K562 (cell line): ENCODE data around the gene ANKS1A. TPM values are rescaled to one million over a fixed set of nuclear protein-coding genes. Genes with fewer than 3 reads are reported as not detected.

Source experiments
- ATAC-seq: fragments of 200-7000 bp; cut with Tn5 transposase; 3 replicates; pipeline ENCODE4 v1.9.1; 2020; ENCODE audit warnings: moderate library complexity
- BruUV-seq: library from RNA; stranded (reverse); fragments of 400-500 nt; replicated peaks from 2 replicates; lab custom pipeline; 2021; lab: Mats Ljungman, UMichigan
- CTCF ChIA-PET: fragments of 300-600 bp; formaldehyde crosslinking; extraction: SDS; loops from one replicate; lab custom pipeline; 2021; ENCODE audit warnings: low intra/inter-chr PET ratio; lab: Yijun Ruan, JAX
- POLR2A ChIA-PET: fragments of 300-600, 350-650 bp; sonication (Branson Sonifier 250); formaldehyde crosslinking; extraction: SDS; loops from one replicate; lab custom pipeline; 2021; ENCODE audit warnings: antibody characterized with exemption, inconsistent platforms; lab: Yijun Ruan, JAX
- DNase-seq, 4 experiments: peaks; one replicate each; pipeline versions ENCODE4 v3.0.0 to v3.0.0-alpha.2; 2011 to 2018; ENCODE audit warnings: low spot score in 3 of 4, mixed read lengths in 3 of 4; ENCODE audit errors: extremely low read depth in 1 of 4
- FAIRE-seq: peaks from 2 replicates; lab custom pipeline; 2011; peaks lifted over from hg19 to GRCh38; lab: Jason Lieb, UNC
- H2AFZ ChIP-seq: 2 replicates; pipeline ENCODE4 v1.6.0; 2011; ENCODE audit warnings: low read depth, low read length, control low read depth, inconsistent platforms
- H3K27ac ChIP-seq: fragments of 200-600 bp; 3 replicates; pipeline ENCODE4 v1.8.0; 2011; ENCODE audit warnings: low read depth, mild to moderate bottlenecking, control low read depth, inconsistent platforms, low read length, moderate library complexity, mixed read lengths; ENCODE audit errors: extremely low read depth
- H3K27me3 ChIP-seq, 2 experiments: fragments of 300-600 bp in 1 of 2; 2 replicates in 1 of 2; 3 replicates in 1 of 2; pipeline versions ENCODE4 v1.6.0 to v1.8.0; 2011; ENCODE audit warnings: inconsistent platforms in 2 of 2, low read length in 2 of 2, mild to moderate bottlenecking in 1 of 2, mixed read lengths in 1 of 2, moderate library complexity in 1 of 2; ENCODE audit not compliant: control insufficient read depth in 2 of 2, insufficient read depth in 2 of 2
- H3K36me3 ChIP-seq: fragments of 300-600 bp; 3 replicates; pipeline ENCODE4 v1.8.0; 2011; ENCODE audit warnings: mild to moderate bottlenecking, low read length, inconsistent platforms; ENCODE audit not compliant: control insufficient read depth, insufficient read depth
- H3K4me1 ChIP-seq, 2 experiments: fragments of 200-600 bp in 1 of 2; replicated peaks in 1 of 2; 2 replicates in 1 of 2; 3 replicates in 1 of 2; pipeline versions ENCODE4 v1.5.1 to v1.8.0; 2011; ENCODE audit warnings: inconsistent platforms in 2 of 2, low read length in 2 of 2, mild to moderate bottlenecking in 1 of 2, mixed read lengths in 1 of 2, moderate library complexity in 1 of 2; ENCODE audit not compliant: control insufficient read depth in 2 of 2, insufficient read depth in 2 of 2
- H3K4me2 ChIP-seq: 2 replicates; pipeline ENCODE4 v1.6.1; 2011; ENCODE audit warnings: low read length, control low read depth, inconsistent platforms, mixed read lengths; ENCODE audit not compliant: insufficient read depth
- H3K4me3 ChIP-seq: fragments of 200-600 bp; sonication (generic), shearing (Covaris generic); 2 replicates; pipeline ENCODE4 v1.5.1; 2016; ENCODE audit warnings: control low read depth, inconsistent platforms
- H3K79me2 ChIP-seq: fragments of 200-600 bp; 3 replicates; pipeline ENCODE4 v1.8.0; 2011; ENCODE audit warnings: low read length, inconsistent platforms; ENCODE audit not compliant: control insufficient read depth, insufficient read depth
- H3K9ac ChIP-seq, 2 experiments: 2 replicates each; pipeline versions ENCODE4 v1.6.0 to v1.6.1; 2011; ENCODE audit warnings: low read depth in 2 of 2, low read length in 2 of 2, control low read depth in 1 of 2, inconsistent platforms in 1 of 2, mild to moderate bottlenecking in 1 of 2, mixed read lengths in 1 of 2; ENCODE audit not compliant: insufficient read depth in 1 of 2
- H3K9me1 ChIP-seq: one replicate; pipeline ENCODE4 v1.6.0; 2011; ENCODE audit warnings: inconsistent platforms, mild to moderate bottlenecking, low read length, moderate library complexity; ENCODE audit not compliant: control insufficient read depth, insufficient read depth
- H3K9me3 ChIP-seq: replicated peaks from 2 replicates; pipeline ENCODE4 v1.5.1; 2011; ENCODE audit warnings: low read depth, low read length, inconsistent platforms; ENCODE audit not compliant: control insufficient read depth, insufficient read depth
- H4K20me1 ChIP-seq: replicated peaks from 2 replicates; pipeline ENCODE4 v1.6.1; 2011; ENCODE audit warnings: low read length, inconsistent platforms, mixed read lengths; ENCODE audit not compliant: control insufficient read depth, insufficient read depth
- FOXJ2 ChIP-seq: fragments of 200-800 bp; sonication (Bioruptor generic); IDR thresholded peaks from 2 replicates; pipeline ENCODE4 v1.6.1; 2016; ENCODE audit warnings: missing genetic modification characterization, missing compliant biosample characterization
- KHSRP ChIP-seq: fragments of 450-650 bp; IDR thresholded peaks from 2 replicates; pipeline ENCODE4 v1.6.1; 2017
- KLF16 ChIP-seq: IDR thresholded peaks from 2 replicates; pipeline ENCODE4 v1.6.1; 2016; ENCODE audit warnings: antibody characterized with exemption
- NFRKB ChIP-seq: fragments of 450-650 bp; IDR thresholded peaks from 2 replicates; pipeline ENCODE4 v1.6.1; 2016; ENCODE audit warnings: low read depth
- NFYB ChIP-seq: IDR thresholded peaks from 2 replicates; pipeline ENCODE4 v1.6.1; 2011; ENCODE audit warnings: mild to moderate bottlenecking, moderate library complexity; ENCODE audit not compliant: insufficient read length; ENCODE audit errors: extremely low read depth
- PHB2 ChIP-seq: fragments of 450-650 bp; IDR thresholded peaks from 2 replicates; pipeline ENCODE4 v1.6.1; 2017; ENCODE audit warnings: low read depth
- RBM25 ChIP-seq: fragments of 200-400 bp; formaldehyde crosslinking; IDR thresholded peaks from 2 replicates; pipeline ENCODE4 v1.6.1; 2018; ENCODE audit warnings: low read length, low read depth, moderate library complexity; ENCODE audit not compliant: severe bottlenecking
- SMARCA4 ChIP-seq: fragments of 450-650 bp; IDR thresholded peaks from 2 replicates; pipeline ENCODE4 v1.6.1; 2016
- SP2 ChIP-seq: IDR thresholded peaks from 2 replicates; pipeline ENCODE4 v1.6.1; 2011; ENCODE audit warnings: mild to moderate bottlenecking, low read depth, low read length, moderate library complexity; ENCODE audit not compliant: poor library complexity, severe bottlenecking; ENCODE audit errors: extremely low read depth
- TSC22D4 ChIP-seq: fragments of 450-650 bp; IDR thresholded peaks from 2 replicates; pipeline ENCODE4 v1.6.1; 2016; ENCODE audit warnings: missing genetic modification characterization, missing biosample characterization, control low read depth
- YBX1 ChIP-seq: fragments of 450-650 bp; IDR thresholded peaks from 2 replicates; pipeline ENCODE4 v1.7.1; 2016; ENCODE audit warnings: mild to moderate bottlenecking
- ZNF134 ChIP-seq: fragments of 250-450 bp; sonication (Bioruptor Pico); conservative IDR thresholded peaks from 2 replicates; pipeline ENCODE4 v1.4.0; 2020
- ZNF347 ChIP-seq: fragments of 450-650 bp; formaldehyde crosslinking; IDR thresholded peaks from 2 replicates; pipeline ENCODE4 v1.4.0; 2020; ENCODE audit warnings: low read depth, mild to moderate bottlenecking, moderate library complexity
- ZNF695 ChIP-seq: fragments of 450-650 bp; formaldehyde crosslinking; IDR thresholded peaks from 2 replicates; pipeline ENCODE4 v1.4.0; 2020; ENCODE audit warnings: mild to moderate bottlenecking, moderate library complexity
- ZNF778 ChIP-seq: fragments of 450-650 bp; formaldehyde crosslinking; IDR thresholded peaks from 2 replicates; pipeline ENCODE4 v1.4.0; 2020; ENCODE audit warnings: mild to moderate bottlenecking, moderate library complexity
- ZNF830 ChIP-seq: fragments of 250-450 bp; sonication (Bioruptor Pico); IDR thresholded peaks from 2 replicates; pipeline ENCODE4 v1.5.0; 2021; ENCODE audit warnings: mild to moderate bottlenecking
- WGBS: fragments of 100-300 bp; shearing (Covaris generic); methylation state at CpG from one replicate; pipeline ENCODE4 v1.1.6; 2016; ENCODE audit warnings: low coverage, mixed read lengths; ENCODE audit not compliant: insufficient coverage; ENCODE audit errors: missing lambda C conversion rate; 5-methylcytosine and 5-hydroxymethylcytosine counted together
- in situ Hi-C: fragments of 300-500 bp; cut with MboI; formaldehyde crosslinking; loops from 4 replicates; pipeline ENCODE4 v1.15.0; 2018; ENCODE audit warnings: inconsistent platforms, mixed read lengths
- intact Hi-C: fragments of 100-400 bp; cut with micrococcal nuclease; formaldehyde crosslinking; loops from 2 replicates; pipeline ENCODE4 v1.14.2; 2022
- polyA plus RNA-seq, 8 experiments: library from polyadenylated mRNA; depleted of rRNA in 4 of 8; stranded (reverse) in 5 of 8; unstranded in 3 of 8; fragments of >200 nt; fragmentation: Nextera tagmentation in 2 of 8; fragmentation: Illumina TruSeq in 1 of 8; extraction: Ambion mirVana in 2 of 8; extraction: Trizol in 1 of 8; gene quantifications; 2 replicates each; pipeline versions ENCODE4 v1.2.1 to v1.2.3, GENCODE V29; 2011 to 2014; ENCODE audit warnings: inconsistent platforms in 1 of 8, missing spikeins in 1 of 8
- total RNA-seq, 7 experiments: library from RNA; depleted of rRNA in 6 of 7; stranded (reverse); fragments of >200 nt in 6 of 7; fragmentation: Illumina TruSeq in 2 of 7; extraction: Trizol in 2 of 7; gene quantifications; 2 replicates each; pipeline versions ENCODE4 v1.2.1 to v1.2.3, GENCODE V29; 2011 to 2021; ENCODE audit warnings: low replicate concordance in 1 of 7
- TF ChIP-seq, protein P1 (sequence below): fragments of 250-450 bp; sonication (Bioruptor Pico); IDR thresholded peaks from 2 replicates; pipeline ENCODE4 v1.8.0; 2021; ENCODE audit warnings: borderline replicate concordance, mild to moderate bottlenecking, moderate library complexity; ENCODE audit not compliant: poor library complexity, severe bottlenecking
- TF ChIP-seq, protein P2 (sequence below): fragments of 450-650 bp; IDR thresholded peaks from 2 replicates; pipeline ENCODE4 v1.6.1; 2018; ENCODE audit warnings: mild to moderate bottlenecking, low read depth; ENCODE audit not compliant: partially characterized antibody

Gene ANKS1A
- total and polyA plus RNA-seq, 9 of the 15 experiments (the other 6 are each of a cell fraction or from before 2014, with no cell fraction given): 1.1 to 13.8 (median 5.3) TPM

- POLR2A ChIA-PET: interaction anchor here (0.7 to 1.1 kb wide), 2 partner anchors 10 to 11 kb away, joined by 3 read pairs; no protein-coding TSS in a partner anchor
- intact Hi-C loops (no loop called here), in situ Hi-C loops (no loop called here)
- no peak overlapping the region for H2AFZ ChIP-seq
- no peaks in the 10 kb centered on the region for H3K27me3 ChIP-seq
- H4K20me1 ChIP-seq: peaks cover 3% of the 10 kb centered on the region; the same call in 1 of the 2 replicates
- CTCF ChIA-PET: no interaction called here
- H3K79me2 ChIP-seq: no peaks in the 10 kb centered on the region
- ATAC-seq (no peak), DNase-seq (no peak), FAIRE-seq (no peak)
- H3K4me1 ChIP-seq: peaks cover 0 to 3% of the 10 kb centered on the region in 2 experiments; a peak in 1 of 5 replicates
- H3K27ac ChIP-seq: no peak overlapping the region
- no peaks in the 10 kb centered on the region for H3K9me3 ChIP-seq
- no peak overlapping the region; a peak in 1 of 4 replicates for H3K9ac ChIP-seq
- peaks cover 2% of the 10 kb centered on the region for H3K9me1 ChIP-seq
- H3K36me3 ChIP-seq: peaks cover 9% of the 10 kb centered on the region; the same call in 1 of the 3 replicates
- H3K4me2 ChIP-seq: no peak overlapping the region
- WGBS: 62% methylated on average over 9 of the region's 9 CpGs
- TF ChIP-seq ZNF830 (CRISPR knock-in tag): no peak
- no peak for TF ChIP-seq TSC22D4 (tag)
- no peak for TF ChIP-seq ZNF695 (CRISPR knock-in tag)
- TF ChIP-seq, protein P1, sequence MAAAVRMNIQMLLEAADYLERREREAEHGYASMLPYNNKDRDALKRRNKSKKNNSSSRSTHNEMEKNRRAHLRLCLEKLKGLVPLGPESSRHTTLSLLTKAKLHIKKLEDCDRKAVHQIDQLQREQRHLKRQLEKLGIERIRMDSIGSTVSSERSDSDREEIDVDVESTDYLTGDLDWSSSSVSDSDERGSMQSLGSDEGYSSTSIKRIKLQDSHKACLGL: no peak
- no peak for TF ChIP-seq SP2
- TF ChIP-seq ZNF778 (CRISPR knock-in tag): no peak
- no peak for TF ChIP-seq ZNF134 (CRISPR knock-in tag)
- no peak for TF ChIP-seq SMARCA4
- TF ChIP-seq, protein P2, sequence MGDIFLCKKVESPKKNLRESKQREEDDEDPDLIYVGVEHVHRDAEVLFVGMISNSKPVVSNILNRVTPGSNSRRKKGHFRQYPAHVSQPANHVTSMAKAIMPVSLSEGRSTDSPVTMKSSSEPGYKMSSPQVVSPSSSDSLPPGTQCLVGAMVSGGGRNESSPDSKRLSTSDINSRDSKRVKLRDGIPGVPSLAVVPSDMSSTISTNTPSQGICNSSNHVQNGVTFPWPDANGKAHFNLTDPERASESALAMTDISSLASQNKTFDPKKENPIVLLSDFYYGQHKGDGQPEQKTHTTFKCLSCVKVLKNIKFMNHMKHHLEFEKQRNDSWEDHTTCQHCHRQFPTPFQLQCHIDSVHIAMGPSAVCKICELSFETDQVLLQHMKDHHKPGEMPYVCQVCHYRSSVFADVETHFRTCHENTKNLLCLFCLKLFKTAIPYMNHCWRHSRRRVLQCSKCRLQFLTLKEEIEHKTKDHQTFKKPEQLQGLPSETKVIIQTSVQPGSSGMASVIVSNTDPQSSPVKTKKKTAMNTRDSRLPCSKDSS: no peak
- TF ChIP-seq KHSRP: no peak
- no peak for TF ChIP-seq KLF16
- no peak for TF ChIP-seq NFYB
- TF ChIP-seq FOXJ2: no peak
- no peak for TF ChIP-seq PHB2
- no peak for TF ChIP-seq YBX1
- TF ChIP-seq NFRKB: no peak
- no peak for TF ChIP-seq RBM25
- no peak for TF ChIP-seq ZNF347 (CRISPR knock-in tag)
- BruUV-seq: no TSS peak
- no peak overlapping the region for H3K4me3 ChIP-seq
Observed at GRCh38 chr6:35065441-35065800, 176.4 kb downstream of the ANKS1A start.
